HepG2 (cell line): ENCODE measurements around the gene PSAP. TPM values are rescaled to one million over a fixed set of nuclear protein-coding genes. Genes with fewer than 3 reads are reported as not detected.

ENCODE experiments used
- ATAC-seq: fragments of 200-7000 bp; cut with Tn5 transposase; 3 replicates; pipeline ENCODE4 v1.9.1; 2020; ENCODE audit warnings: mild to moderate bottlenecking, moderate library complexity
- BruUV-seq: library from RNA; stranded (reverse); fragments of 400-500 nt; replicated peaks from 2 replicates; lab custom pipeline; 2021; lab: Mats Ljungman, UMichigan
- CTCF ChIA-PET: fragments of 300-600 bp; formaldehyde crosslinking; extraction: SDS; loops from one replicate; lab custom pipeline; 2021; ENCODE audit warnings: low total read pairs, inconsistent platforms, low intra/inter-chr PET ratio; lab: Yijun Ruan, JAX
- POLR2A ChIA-PET: fragments of 350-600 bp; sonication (Branson Sonifier 250); formaldehyde crosslinking; loops from one replicate; lab custom pipeline; 2020; ENCODE audit warnings: antibody characterized with exemption, inconsistent platforms; lab: Yijun Ruan, JAX
- DNase-seq: peaks from one replicate; pipeline ENCODE4 v3.0.0-alpha.2; 2015; ENCODE audit warnings: low spot score
- FAIRE-seq: peaks from 3 replicates; lab custom pipeline; 2011; peaks lifted over from hg19 to GRCh38; lab: Jason Lieb, UNC
- H2AFZ ChIP-seq: one replicate; pipeline ENCODE4 v1.6.1; 2011; ENCODE audit warnings: low read length, inconsistent platforms
- H3K27ac ChIP-seq: fragments of 300-600 bp; 3 replicates; pipeline ENCODE4 v1.8.0; 2011; ENCODE audit warnings: mixed run types, mild to moderate bottlenecking, mixed read lengths, low read length, inconsistent platforms; ENCODE audit not compliant: insufficient read depth; ENCODE audit errors: extremely low read length
- H3K27me3 ChIP-seq, 2 experiments: fragments of 200-600 bp in 1 of 2; 2 replicates in 1 of 2; 3 replicates in 1 of 2; pipeline versions ENCODE4 v1.6.0 to v1.8.0; 2011; ENCODE audit warnings: low read length in 2 of 2, mild to moderate bottlenecking in 2 of 2, moderate library complexity in 2 of 2, inconsistent platforms in 1 of 2; ENCODE audit not compliant: insufficient read depth in 2 of 2, control insufficient read depth in 1 of 2
- H3K36me3 ChIP-seq, 2 experiments: fragments of 200-600 bp in 1 of 2; replicated peaks in 1 of 2; 2 replicates in 1 of 2; 3 replicates in 1 of 2; pipeline versions ENCODE4 v1.5.1 to v1.8.0; 2011; ENCODE audit warnings: low read length in 2 of 2, inconsistent platforms in 1 of 2; ENCODE audit not compliant: insufficient read depth in 2 of 2, control insufficient read depth in 1 of 2
- H3K4me1 ChIP-seq: 2 replicates; pipeline ENCODE4 v1.5.1; 2012; ENCODE audit warnings: low read length, inconsistent platforms; ENCODE audit not compliant: insufficient read depth
- H3K4me2 ChIP-seq: 2 replicates; pipeline ENCODE4 v1.6.0; 2011; ENCODE audit warnings: low read depth, low read length, inconsistent platforms
- H3K4me3 ChIP-seq, 3 experiments: fragments of 200-600 bp in 1 of 3; sonication (generic), shearing (Covaris generic) in 1 of 3; replicated peaks in 1 of 3; 2 replicates each; pipeline ENCODE4 v1.5.1; 2011 to 2016; ENCODE audit warnings: low read length in 3 of 3, inconsistent platforms in 2 of 3, low read depth in 2 of 3, mild to moderate bottlenecking in 2 of 3, control low read depth in 1 of 3, mixed read lengths in 1 of 3; ENCODE audit not compliant: insufficient read depth in 1 of 3
- H3K79me2 ChIP-seq: one replicate; pipeline ENCODE4 v1.6.1; 2011; ENCODE audit warnings: low read length, inconsistent platforms; ENCODE audit not compliant: insufficient read depth
- H3K9ac ChIP-seq: 2 replicates; pipeline ENCODE4 v1.6.0; 2011; ENCODE audit warnings: mild to moderate bottlenecking, low read depth, low read length, inconsistent platforms; ENCODE audit not compliant: insufficient read depth
- H3K9me3 ChIP-seq: 2 replicates; pipeline ENCODE4 v1.5.1; 2012; ENCODE audit warnings: mild to moderate bottlenecking, low read length
- H4K20me1 ChIP-seq: 2 replicates; pipeline ENCODE4 v1.6.0; 2011; ENCODE audit warnings: inconsistent platforms, mild to moderate bottlenecking, low read length, moderate library complexity; ENCODE audit not compliant: insufficient read depth
- ARHGAP35 ChIP-seq: sonication (generic); formaldehyde crosslinking; IDR thresholded peaks from 2 replicates; pipeline ENCODE4 v1.9.0; 2022; ENCODE audit warnings: mild to moderate bottlenecking, inconsistent platforms, moderate library complexity, missing genetic modification reagents, borderline replicate concordance
- ARNTL ChIP-seq: sonication (generic); formaldehyde crosslinking; IDR thresholded peaks from 2 replicates; pipeline ENCODE4 v1.4.0; 2020; ENCODE audit warnings: mild to moderate bottlenecking, missing genetic modification reagents
- CEBPG ChIP-seq: IDR thresholded peaks from 2 replicates; pipeline ENCODE4 v1.6.1; 2016
- HMG20A ChIP-seq: IDR thresholded peaks from 2 replicates; pipeline ENCODE4 v1.6.1; 2016; ENCODE audit warnings: borderline replicate concordance
- KDM2A ChIP-seq: sonication (generic); formaldehyde crosslinking; IDR thresholded peaks from 2 replicates; pipeline ENCODE4 v1.4.0; 2020; ENCODE audit warnings: low read depth, missing genetic modification reagents, borderline replicate concordance
- MAFF ChIP-seq: IDR thresholded peaks from 2 replicates; pipeline ENCODE4 v1.6.1; 2011; ENCODE audit warnings: low read depth, low read length, improper control_type of control experiment
- PPARG ChIP-seq: conservative IDR thresholded peaks from 2 replicates; pipeline ENCODE4 v1.6.1; 2016; ENCODE audit warnings: missing biosample characterization, missing genetic modification reagents
- PRPF4 ChIP-seq: fragments of 200-400 bp; formaldehyde crosslinking; IDR thresholded peaks from 2 replicates; pipeline ENCODE4 v1.6.1; 2016; ENCODE audit warnings: low read length, low read depth; ENCODE audit not compliant: poor library complexity, severe bottlenecking
- TCF12 ChIP-seq, 2 experiments: fragments of 450-650 bp in 1 of 2; sonication (generic) in 1 of 2; formaldehyde crosslinking in 1 of 2; IDR thresholded peaks; 2 replicates each; pipeline versions ENCODE4 v1.6.1 to v1.8.0; 2017 to 2022; ENCODE audit warnings: antibody characterized with exemption in 1 of 2, mild to moderate bottlenecking in 1 of 2, missing genetic modification reagents in 1 of 2, moderate library complexity in 1 of 2
- WGBS: methylation state at CpG from one replicate; pipeline ENCODE4 v1.1.6; 2017; ENCODE audit warnings: low lambda C conversion rate; 5-methylcytosine and 5-hydroxymethylcytosine counted together
- in situ Hi-C: cut with HindIII; loops from 2 replicates; pipeline ENCODE4 v1.10.0; 2017; ENCODE audit warnings: low pct_unique_long_range_greater_than_20kb; ENCODE audit not compliant: extremely low pct_ligation_motif_present
- intact Hi-C: fragments of 100-400 bp; cut with micrococcal nuclease; formaldehyde crosslinking; loops from one replicate; pipeline ENCODE4 v1.10.0; 2022; ENCODE audit not compliant: unreplicated experiment
- polyA plus RNA-seq, 8 experiments: library from polyadenylated mRNA; depleted of rRNA in 3 of 8; stranded (reverse) in 7 of 8; unstranded in 1 of 8; fragments of >200 nt; fragmentation: Illumina TruSeq in 4 of 8; extraction: Trizol in 4 of 8; gene quantifications; 2 replicates each; pipeline versions ENCODE4 v1.2.1 to v1.2.3, GENCODE V29; 2011 to 2016; ENCODE audit warnings: low read depth in 4 of 8, missing spikeins in 1 of 8, mixed read lengths in 1 of 8; ENCODE audit not compliant: insufficient read depth in 1 of 8
- total RNA-seq, 5 experiments: library from RNA; depleted of rRNA; stranded (reverse); fragments of >200 nt; fragmentation: Illumina TruSeq; extraction: Trizol; gene quantifications; 2 replicates each; pipeline ENCODE4 v1.2.3, GENCODE V29; 2016; ENCODE audit warnings: low read depth in 1 of 5
- TF ChIP-seq, protein P1 (sequence below): sonication (generic); formaldehyde crosslinking; IDR thresholded peaks from 2 replicates; pipeline ENCODE4 v1.5.1; 2020; ENCODE audit warnings: missing genetic modification reagents, mild to moderate bottlenecking, borderline replicate concordance
- TF ChIP-seq, protein P2 (sequence below): sonication (generic); formaldehyde crosslinking; IDR thresholded peaks from 2 replicates; pipeline ENCODE4 v1.4.0; 2020; ENCODE audit warnings: missing genetic modification reagents, borderline replicate concordance
- TF ChIP-seq, protein P3 (sequence below): sonication (generic); formaldehyde crosslinking; IDR thresholded peaks from 2 replicates; pipeline ENCODE4 v1.4.0; 2020; ENCODE audit warnings: missing genetic modification reagents

PSAP gene
- total and polyA plus RNA-seq, 2 of the 13 experiments (the other 11 are each of a cell fraction or from before 2014, with no cell fraction given): 323 to 643 TPM

DNA sequence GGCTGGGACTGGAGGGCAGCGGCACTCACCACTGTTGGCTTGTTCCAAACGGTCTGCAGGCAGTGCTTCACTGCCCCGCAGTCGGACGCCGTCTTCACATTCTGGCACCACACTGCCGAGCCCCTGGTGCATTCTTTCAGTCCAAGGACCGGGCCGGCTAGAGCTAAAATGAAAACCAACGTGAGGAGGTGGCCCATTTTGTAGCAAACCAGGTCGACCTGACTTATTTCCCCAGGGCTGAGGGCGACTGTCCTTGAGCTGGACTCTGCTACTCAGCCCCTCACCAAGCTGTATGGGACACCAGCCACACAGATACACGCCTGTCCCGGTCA lies 16.7 kb downstream of the PSAP start:
- Histone ChIP-seq H3K4me3 (no peak overlapping the region), H3K36me3 (peaks cover 34 to 59% of the 10 kb centered on the region in 2 experiments), H2AFZ (no peak overlapping the region), H3K9ac (no peak overlapping the region), H3K4me1 (peaks cover 36% of the 10 kb centered on the region), H3K4me2 (no peak overlapping the region), H3K27ac (no peak overlapping the region), H3K9me3 (no peaks in the 10 kb centered on the region), H3K27me3 (no peaks in the 10 kb centered on the region), H3K79me2 (peaks cover 65% of the 10 kb centered on the region), H4K20me1 (peaks cover 56% of the 10 kb centered on the region)
- in situ Hi-C loops (no loop called here), intact Hi-C loops (loop anchor here (10.0 kb wide), 1 partner anchor 210 kb away; no protein-coding TSS in a partner anchor)
- FAIRE-seq (no peak), ATAC-seq (no peak), DNase-seq (no peak)
- POLR2A ChIA-PET: no interaction called here
- WGBS: 89% methylated on average over 13 of the region's 14 CpGs
- no TSS peak for BruUV-seq
- TF ChIP-seq MAFF (no peak), HMG20A (CRISPR knock-in tag) (no peak), ARHGAP35 (CRISPR knock-in tag) (no peak), TCF12 (IDR thresholded peaks at IDR 0.05) (no peak), TCF12 (CRISPR knock-in tag; IDR thresholded peaks at IDR 0.05) (no peak), PPARG (CRISPR knock-in tag) (no peak), KDM2A (CRISPR knock-in tag) (no peak), CEBPG (CRISPR knock-in tag) (no peak), ARNTL (CRISPR knock-in tag) (no peak), PRPF4 (no peak)
- TF ChIP-seq, protein P1, sequence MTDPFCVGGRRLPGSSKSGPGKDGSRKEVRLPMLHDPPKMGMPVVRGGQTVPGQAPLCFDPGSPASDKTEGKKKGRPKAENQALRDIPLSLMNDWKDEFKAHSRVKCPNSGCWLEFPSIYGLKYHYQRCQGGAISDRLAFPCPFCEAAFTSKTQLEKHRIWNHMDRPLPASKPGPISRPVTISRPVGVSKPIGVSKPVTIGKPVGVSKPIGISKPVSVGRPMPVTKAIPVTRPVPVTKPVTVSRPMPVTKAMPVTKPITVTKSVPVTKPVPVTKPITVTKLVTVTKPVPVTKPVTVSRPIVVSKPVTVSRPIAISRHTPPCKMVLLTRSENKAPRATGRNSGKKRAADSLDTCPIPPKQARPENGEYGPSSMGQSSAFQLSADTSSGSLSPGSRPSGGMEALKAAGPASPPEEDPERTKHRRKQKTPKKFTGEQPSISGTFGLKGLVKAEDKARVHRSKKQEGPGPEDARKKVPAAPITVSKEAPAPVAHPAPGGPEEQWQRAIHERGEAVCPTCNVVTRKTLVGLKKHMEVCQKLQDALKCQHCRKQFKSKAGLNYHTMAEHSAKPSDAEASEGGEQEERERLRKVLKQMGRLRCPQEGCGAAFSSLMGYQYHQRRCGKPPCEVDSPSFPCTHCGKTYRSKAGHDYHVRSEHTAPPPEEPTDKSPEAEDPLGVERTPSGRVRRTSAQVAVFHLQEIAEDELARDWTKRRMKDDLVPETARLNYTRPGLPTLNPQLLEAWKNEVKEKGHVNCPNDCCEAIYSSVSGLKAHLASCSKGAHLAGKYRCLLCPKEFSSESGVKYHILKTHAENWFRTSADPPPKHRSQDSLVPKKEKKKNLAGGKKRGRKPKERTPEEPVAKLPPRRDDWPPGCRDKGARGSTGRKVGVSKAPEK: no peak
- TF ChIP-seq, protein P2, sequence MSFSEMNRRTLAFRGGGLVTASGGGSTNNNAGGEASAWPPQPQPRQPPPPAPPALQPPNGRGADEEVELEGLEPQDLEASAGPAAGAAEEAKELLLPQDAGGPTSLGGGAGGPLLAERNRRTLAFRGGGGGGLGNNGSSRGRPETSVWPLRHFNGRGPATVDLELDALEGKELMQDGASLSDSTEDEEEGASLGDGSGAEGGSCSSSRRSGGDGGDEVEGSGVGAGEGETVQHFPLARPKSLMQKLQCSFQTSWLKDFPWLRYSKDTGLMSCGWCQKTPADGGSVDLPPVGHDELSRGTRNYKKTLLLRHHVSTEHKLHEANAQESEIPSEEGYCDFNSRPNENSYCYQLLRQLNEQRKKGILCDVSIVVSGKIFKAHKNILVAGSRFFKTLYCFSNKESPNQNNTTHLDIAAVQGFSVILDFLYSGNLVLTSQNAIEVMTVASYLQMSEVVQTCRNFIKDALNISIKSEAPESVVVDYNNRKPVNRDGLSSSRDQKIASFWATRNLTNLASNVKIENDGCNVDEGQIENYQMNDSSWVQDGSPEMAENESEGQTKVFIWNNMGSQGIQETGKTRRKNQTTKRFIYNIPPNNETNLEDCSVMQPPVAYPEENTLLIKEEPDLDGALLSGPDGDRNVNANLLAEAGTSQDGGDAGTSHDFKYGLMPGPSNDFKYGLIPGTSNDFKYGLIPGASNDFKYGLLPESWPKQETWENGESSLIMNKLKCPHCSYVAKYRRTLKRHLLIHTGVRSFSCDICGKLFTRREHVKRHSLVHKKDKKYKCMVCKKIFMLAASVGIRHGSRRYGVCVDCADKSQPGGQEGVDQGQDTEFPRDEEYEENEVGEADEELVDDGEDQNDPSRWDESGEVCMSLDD (CRISPR knock-in tag): no peak
- TF ChIP-seq, protein P3, sequence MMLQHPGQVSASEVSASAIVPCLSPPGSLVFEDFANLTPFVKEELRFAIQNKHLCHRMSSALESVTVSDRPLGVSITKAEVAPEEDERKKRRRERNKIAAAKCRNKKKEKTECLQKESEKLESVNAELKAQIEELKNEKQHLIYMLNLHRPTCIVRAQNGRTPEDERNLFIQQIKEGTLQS (CRISPR knock-in tag): no peak
- CTCF ChIA-PET: no interaction called here
